HepG2 (cell line): Measurements from ENCODE around the gene ACTN4. TPM values are rescaled to one million over a fixed set of nuclear protein-coding genes. Genes with fewer than 3 reads are reported as not detected.
A peak's percentile ranks its signal among the peaks of the same experiment; 100 is the strongest.

Experiments used
- ATAC-seq: fragments of 200-7000 bp; cut with Tn5 transposase; 3 replicates; pipeline ENCODE4 v1.9.1; 2020; ENCODE audit warnings: mild to moderate bottlenecking, moderate library complexity
- BruUV-seq: library from RNA; stranded (reverse); fragments of 400-500 nt; replicated peaks from 2 replicates; lab custom pipeline; 2021; lab: Mats Ljungman, UMichigan
- CTCF ChIA-PET: fragments of 300-600 bp; formaldehyde crosslinking; extraction: SDS; loops from one replicate; lab custom pipeline; 2021; ENCODE audit warnings: low total read pairs, inconsistent platforms, low intra/inter-chr PET ratio; lab: Yijun Ruan, JAX
- POLR2A ChIA-PET: fragments of 350-600 bp; sonication (Branson Sonifier 250); formaldehyde crosslinking; loops from one replicate; lab custom pipeline; 2020; ENCODE audit warnings: antibody characterized with exemption, inconsistent platforms; lab: Yijun Ruan, JAX
- DNase-seq: peaks from one replicate; pipeline ENCODE4 v3.0.0-alpha.2; 2015; ENCODE audit warnings: low spot score
- FAIRE-seq: peaks from 3 replicates; lab custom pipeline; 2011; peaks lifted over from hg19 to GRCh38; lab: Jason Lieb, UNC
- H2AFZ ChIP-seq: one replicate; pipeline ENCODE4 v1.6.1; 2011; ENCODE audit warnings: low read length, inconsistent platforms
- H3K27ac ChIP-seq: fragments of 300-600 bp; 3 replicates; pipeline ENCODE4 v1.8.0; 2011; ENCODE audit warnings: mixed run types, mild to moderate bottlenecking, mixed read lengths, low read length, inconsistent platforms; ENCODE audit not compliant: insufficient read depth; ENCODE audit errors: extremely low read length
- H3K27me3 ChIP-seq, 2 experiments: fragments of 200-600 bp in 1 of 2; 2 replicates in 1 of 2; 3 replicates in 1 of 2; pipeline versions ENCODE4 v1.6.0 to v1.8.0; 2011; ENCODE audit warnings: low read length in 2 of 2, mild to moderate bottlenecking in 2 of 2, moderate library complexity in 2 of 2, inconsistent platforms in 1 of 2; ENCODE audit not compliant: insufficient read depth in 2 of 2, control insufficient read depth in 1 of 2
- H3K36me3 ChIP-seq, 2 experiments: fragments of 200-600 bp in 1 of 2; replicated peaks in 1 of 2; 2 replicates in 1 of 2; 3 replicates in 1 of 2; pipeline versions ENCODE4 v1.5.1 to v1.8.0; 2011; ENCODE audit warnings: low read length in 2 of 2, inconsistent platforms in 1 of 2; ENCODE audit not compliant: insufficient read depth in 2 of 2, control insufficient read depth in 1 of 2
- H3K4me1 ChIP-seq: 2 replicates; pipeline ENCODE4 v1.5.1; 2012; ENCODE audit warnings: low read length, inconsistent platforms; ENCODE audit not compliant: insufficient read depth
- H3K4me2 ChIP-seq: 2 replicates; pipeline ENCODE4 v1.6.0; 2011; ENCODE audit warnings: low read depth, low read length, inconsistent platforms
- H3K4me3 ChIP-seq, 3 experiments: fragments of 200-600 bp in 1 of 3; sonication (generic), shearing (Covaris generic) in 1 of 3; replicated peaks in 1 of 3; 2 replicates each; pipeline ENCODE4 v1.5.1; 2011 to 2016; ENCODE audit warnings: low read length in 3 of 3, inconsistent platforms in 2 of 3, low read depth in 2 of 3, mild to moderate bottlenecking in 2 of 3, control low read depth in 1 of 3, mixed read lengths in 1 of 3; ENCODE audit not compliant: insufficient read depth in 1 of 3
- H3K79me2 ChIP-seq: one replicate; pipeline ENCODE4 v1.6.1; 2011; ENCODE audit warnings: low read length, inconsistent platforms; ENCODE audit not compliant: insufficient read depth
- H3K9ac ChIP-seq: 2 replicates; pipeline ENCODE4 v1.6.0; 2011; ENCODE audit warnings: mild to moderate bottlenecking, low read depth, low read length, inconsistent platforms; ENCODE audit not compliant: insufficient read depth
- H3K9me3 ChIP-seq: 2 replicates; pipeline ENCODE4 v1.5.1; 2012; ENCODE audit warnings: mild to moderate bottlenecking, low read length
- H4K20me1 ChIP-seq: 2 replicates; pipeline ENCODE4 v1.6.0; 2011; ENCODE audit warnings: inconsistent platforms, mild to moderate bottlenecking, low read length, moderate library complexity; ENCODE audit not compliant: insufficient read depth
- BHLHE40 ChIP-seq: IDR thresholded peaks from 2 replicates; pipeline ENCODE4 v1.6.1; 2011; ENCODE audit warnings: low read length, improper control_type of control experiment
- BRCA1 ChIP-seq: sonication (generic); formaldehyde crosslinking; IDR thresholded peaks from 2 replicates; pipeline ENCODE4 v1.4.0; 2020; ENCODE audit warnings: missing genetic modification reagents
- NKX3-1 ChIP-seq: sonication (generic); formaldehyde crosslinking; IDR thresholded peaks from 2 replicates; pipeline ENCODE4 v1.5.0; 2020; ENCODE audit warnings: missing genetic modification reagents
- RFX1 ChIP-seq: fragments of 450-650 bp; IDR thresholded peaks from 2 replicates; pipeline ENCODE4 v1.6.1; 2017
- SP4 ChIP-seq: sonication (generic); formaldehyde crosslinking; IDR thresholded peaks from 2 replicates; pipeline ENCODE4 v1.8.1; 2023; ENCODE audit warnings: mild to moderate bottlenecking, missing genetic modification reagents
- ZBTB7A ChIP-seq: sonication (generic); formaldehyde crosslinking; IDR thresholded peaks from 2 replicates; pipeline ENCODE4 v1.8.0; 2022; ENCODE audit warnings: mild to moderate bottlenecking, missing genetic modification reagents
- ZNF350 ChIP-seq: sonication (generic); formaldehyde crosslinking; IDR thresholded peaks from 2 replicates; pipeline ENCODE4 v1.4.0; 2020; ENCODE audit warnings: mild to moderate bottlenecking, low read depth, missing genetic modification reagents, borderline replicate concordance
- ZNF788 ChIP-seq: sonication (generic); formaldehyde crosslinking; IDR thresholded peaks from 2 replicates; pipeline ENCODE4 v1.5.0; 2020; ENCODE audit warnings: mild to moderate bottlenecking, missing genetic modification reagents, borderline replicate concordance
- WGBS: methylation state at CpG from one replicate; pipeline ENCODE4 v1.1.6; 2017; ENCODE audit warnings: low lambda C conversion rate; 5-methylcytosine and 5-hydroxymethylcytosine counted together
- in situ Hi-C: cut with HindIII; loops from 2 replicates; pipeline ENCODE4 v1.10.0; 2017; ENCODE audit warnings: low pct_unique_long_range_greater_than_20kb; ENCODE audit not compliant: extremely low pct_ligation_motif_present
- intact Hi-C: fragments of 100-400 bp; cut with micrococcal nuclease; formaldehyde crosslinking; loops from one replicate; pipeline ENCODE4 v1.10.0; 2022; ENCODE audit not compliant: unreplicated experiment
- polyA plus RNA-seq, 8 experiments: library from polyadenylated mRNA; depleted of rRNA in 3 of 8; stranded (reverse) in 7 of 8; unstranded in 1 of 8; fragments of >200 nt; fragmentation: Illumina TruSeq in 4 of 8; extraction: Trizol in 4 of 8; gene quantifications; 2 replicates each; pipeline versions ENCODE4 v1.2.1 to v1.2.3, GENCODE V29; 2011 to 2016; ENCODE audit warnings: low read depth in 4 of 8, missing spikeins in 1 of 8, mixed read lengths in 1 of 8; ENCODE audit not compliant: insufficient read depth in 1 of 8
- total RNA-seq, 5 experiments: library from RNA; depleted of rRNA; stranded (reverse); fragments of >200 nt; fragmentation: Illumina TruSeq; extraction: Trizol; gene quantifications; 2 replicates each; pipeline ENCODE4 v1.2.3, GENCODE V29; 2016; ENCODE audit warnings: low read depth in 1 of 5
- TF ChIP-seq, protein P1 (sequence below): sonication (generic); formaldehyde crosslinking; IDR thresholded peaks from 2 replicates; pipeline ENCODE4 v1.8.1; 2023; ENCODE audit warnings: mild to moderate bottlenecking, inconsistent platforms, moderate library complexity, missing genetic modification reagents, borderline replicate concordance
- TF ChIP-seq, protein P2 (sequence below): sonication (generic); formaldehyde crosslinking; conservative IDR thresholded peaks from 2 replicates; pipeline ENCODE4 v1.8.0; 2022; ENCODE audit warnings: missing genetic modification reagents
- TF ChIP-seq, protein P3 (sequence below): sonication (generic); formaldehyde crosslinking; conservative IDR thresholded peaks from 2 replicates; pipeline ENCODE4 v1.5.0; 2020; ENCODE audit warnings: missing genetic modification reagents
- TF ChIP-seq, protein P4 (sequence below): sonication (generic); formaldehyde crosslinking; IDR thresholded peaks from 2 replicates; pipeline ENCODE4 v1.4.0; 2020; ENCODE audit warnings: missing genetic modification reagents, borderline replicate concordance

ACTN4 gene
- total and polyA plus RNA-seq, 2 of the 13 experiments (the other 11 are each of a cell fraction or from before 2014, with no cell fraction given) = 171 to 192 TPM

DNA sequence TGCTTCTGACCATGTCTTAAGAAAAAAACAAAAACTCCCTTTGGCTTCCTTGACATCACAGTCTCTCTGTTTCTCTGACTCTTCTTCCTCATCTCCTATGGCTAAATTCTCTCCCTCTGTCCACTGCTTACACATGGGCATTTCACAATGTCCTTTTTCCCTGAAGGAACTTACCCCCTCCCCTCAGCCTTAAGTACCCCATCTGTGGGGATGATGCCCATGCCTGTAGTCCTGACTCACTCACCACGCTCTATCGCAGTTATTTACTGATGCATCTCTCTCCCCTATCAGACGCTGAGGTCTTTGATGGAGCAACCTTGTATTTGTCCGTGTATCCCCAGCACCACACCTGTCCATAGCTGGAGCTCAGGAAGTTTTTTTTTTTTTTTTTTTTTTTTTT lies 32.4 kb downstream of the ACTN4 start:
- TF ChIP-seq SP4 (CRISPR knock-in tag) (no peak), NKX3-1 (CRISPR knock-in tag) (no peak), RFX1 (no peak), ZNF788 (CRISPR knock-in tag) (no peak), ZNF350 (no peak), BHLHE40 (no peak), BRCA1 (no peak), ZBTB7A (CRISPR knock-in tag) (no peak)
- TF ChIP-seq, protein P1, sequence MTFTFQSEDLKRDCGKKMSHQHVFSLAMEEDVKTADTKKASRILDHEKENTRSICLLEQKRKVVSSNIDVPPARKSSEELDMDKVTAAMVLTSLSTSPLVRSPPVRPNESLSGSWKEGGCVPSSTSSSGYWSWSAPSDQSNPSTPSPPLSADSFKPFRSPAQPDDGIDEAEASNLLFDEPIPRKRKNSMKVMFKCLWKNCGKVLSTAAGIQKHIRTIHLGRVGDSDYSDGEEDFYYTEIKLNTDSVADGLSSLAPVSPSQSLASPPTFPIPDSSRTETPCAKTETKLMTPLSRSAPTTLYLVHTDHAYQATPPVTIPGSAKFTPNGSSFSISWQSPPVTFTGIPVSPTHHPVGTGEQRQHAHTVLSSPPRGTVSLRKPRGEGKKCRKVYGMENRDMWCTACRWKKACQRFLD (CRISPR knock-in tag) = no peak
- TF ChIP-seq, protein P2, sequence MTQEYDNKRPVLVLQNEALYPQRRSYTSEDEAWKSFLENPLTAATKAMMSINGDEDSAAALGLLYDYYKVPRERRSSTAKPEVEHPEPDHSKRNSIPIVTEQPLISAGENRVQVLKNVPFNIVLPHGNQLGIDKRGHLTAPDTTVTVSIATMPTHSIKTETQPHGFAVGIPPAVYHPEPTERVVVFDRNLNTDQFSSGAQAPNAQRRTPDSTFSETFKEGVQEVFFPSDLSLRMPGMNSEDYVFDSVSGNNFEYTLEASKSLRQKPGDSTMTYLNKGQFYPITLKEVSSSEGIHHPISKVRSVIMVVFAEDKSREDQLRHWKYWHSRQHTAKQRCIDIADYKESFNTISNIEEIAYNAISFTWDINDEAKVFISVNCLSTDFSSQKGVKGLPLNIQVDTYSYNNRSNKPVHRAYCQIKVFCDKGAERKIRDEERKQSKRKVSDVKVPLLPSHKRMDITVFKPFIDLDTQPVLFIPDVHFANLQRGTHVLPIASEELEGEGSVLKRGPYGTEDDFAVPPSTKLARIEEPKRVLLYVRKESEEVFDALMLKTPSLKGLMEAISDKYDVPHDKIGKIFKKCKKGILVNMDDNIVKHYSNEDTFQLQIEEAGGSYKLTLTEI (CRISPR knock-in tag) = no peak
- TF ChIP-seq, protein P3, sequence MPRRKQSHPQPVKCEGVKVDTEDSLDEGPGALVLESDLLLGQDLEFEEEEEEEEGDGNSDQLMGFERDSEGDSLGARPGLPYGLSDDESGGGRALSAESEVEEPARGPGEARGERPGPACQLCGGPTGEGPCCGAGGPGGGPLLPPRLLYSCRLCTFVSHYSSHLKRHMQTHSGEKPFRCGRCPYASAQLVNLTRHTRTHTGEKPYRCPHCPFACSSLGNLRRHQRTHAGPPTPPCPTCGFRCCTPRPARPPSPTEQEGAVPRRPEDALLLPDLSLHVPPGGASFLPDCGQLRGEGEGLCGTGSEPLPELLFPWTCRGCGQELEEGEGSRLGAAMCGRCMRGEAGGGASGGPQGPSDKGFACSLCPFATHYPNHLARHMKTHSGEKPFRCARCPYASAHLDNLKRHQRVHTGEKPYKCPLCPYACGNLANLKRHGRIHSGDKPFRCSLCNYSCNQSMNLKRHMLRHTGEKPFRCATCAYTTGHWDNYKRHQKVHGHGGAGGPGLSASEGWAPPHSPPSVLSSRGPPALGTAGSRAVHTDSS (CRISPR knock-in tag) = no peak
- TF ChIP-seq, protein P4, sequence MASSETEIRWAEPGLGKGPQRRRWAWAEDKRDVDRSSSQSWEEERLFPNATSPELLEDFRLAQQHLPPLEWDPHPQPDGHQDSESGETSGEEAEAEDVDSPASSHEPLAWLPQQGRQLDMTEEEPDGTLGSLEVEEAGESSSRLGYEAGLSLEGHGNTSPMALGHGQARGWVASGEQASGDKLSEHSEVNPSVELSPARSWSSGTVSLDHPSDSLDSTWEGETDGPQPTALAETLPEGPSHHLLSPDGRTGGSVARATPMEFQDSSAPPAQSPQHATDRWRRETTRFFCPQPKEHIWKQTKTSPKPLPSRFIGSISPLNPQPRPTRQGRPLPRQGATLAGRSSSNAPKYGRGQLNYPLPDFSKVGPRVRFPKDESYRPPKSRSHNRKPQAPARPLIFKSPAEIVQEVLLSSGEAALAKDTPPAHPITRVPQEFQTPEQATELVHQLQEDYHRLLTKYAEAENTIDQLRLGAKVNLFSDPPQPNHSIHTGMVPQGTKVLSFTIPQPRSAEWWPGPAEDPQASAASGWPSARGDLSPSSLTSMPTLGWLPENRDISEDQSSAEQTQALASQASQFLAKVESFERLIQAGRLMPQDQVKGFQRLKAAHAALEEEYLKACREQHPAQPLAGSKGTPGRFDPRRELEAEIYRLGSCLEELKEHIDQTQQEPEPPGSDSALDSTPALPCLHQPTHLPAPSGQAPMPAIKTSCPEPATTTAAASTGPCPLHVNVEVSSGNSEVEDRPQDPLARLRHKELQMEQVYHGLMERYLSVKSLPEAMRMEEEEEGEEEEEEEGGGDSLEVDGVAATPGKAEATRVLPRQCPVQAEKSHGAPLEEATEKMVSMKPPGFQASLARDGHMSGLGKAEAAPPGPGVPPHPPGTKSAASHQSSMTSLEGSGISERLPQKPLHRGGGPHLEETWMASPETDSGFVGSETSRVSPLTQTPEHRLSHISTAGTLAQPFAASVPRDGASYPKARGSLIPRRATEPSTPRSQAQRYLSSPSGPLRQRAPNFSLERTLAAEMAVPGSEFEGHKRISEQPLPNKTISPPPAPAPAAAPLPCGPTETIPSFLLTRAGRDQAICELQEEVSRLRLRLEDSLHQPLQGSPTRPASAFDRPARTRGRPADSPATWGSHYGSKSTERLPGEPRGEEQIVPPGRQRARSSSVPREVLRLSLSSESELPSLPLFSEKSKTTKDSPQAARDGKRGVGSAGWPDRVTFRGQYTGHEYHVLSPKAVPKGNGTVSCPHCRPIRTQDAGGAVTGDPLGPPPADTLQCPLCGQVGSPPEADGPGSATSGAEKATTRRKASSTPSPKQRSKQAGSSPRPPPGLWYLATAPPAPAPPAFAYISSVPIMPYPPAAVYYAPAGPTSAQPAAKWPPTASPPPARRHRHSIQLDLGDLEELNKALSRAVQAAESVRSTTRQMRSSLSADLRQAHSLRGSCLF (CRISPR knock-in tag) = no peak
- POLR2A ChIA-PET = no interaction called here
- Histone ChIP-seq H3K9ac (no peak overlapping the region), H4K20me1 (peaks cover 49% of the 10 kb centered on the region), H3K9me3 (no peaks in the 10 kb centered on the region), H3K27me3 (no peaks in the 10 kb centered on the region), H3K4me1 (peaks cover 99% of the 10 kb centered on the region), H3K27ac (peak overlapping the region; percentile 21), H3K4me3 (no peak overlapping the region), H3K4me2 (no peak overlapping the region), H3K36me3 (peaks cover 13 to 43% of the 10 kb centered on the region in 2 experiments), H3K79me2 (peaks cover 98% of the 10 kb centered on the region), H2AFZ (no peak overlapping the region)
- in situ Hi-C loops = no loop called here
- CTCF ChIA-PET = no interaction called here
- FAIRE-seq (no peak), DNase-seq (no peak), ATAC-seq (no peak)
- 64% methylated on average over 4 of the region's 4 CpGs for WGBS
- intact Hi-C loops = no loop called here
- BruUV-seq = no TSS peak
